Measurements from ENCODE around the gene MLEC. TPM values are rescaled to one million over a fixed set of nuclear protein-coding genes. Genes with fewer than 3 reads are reported as not detected.

The MLEC gene
- total RNA-seq, 2 donors from 2014 or later: 49.1 to 63.1 TPM

DNA sequence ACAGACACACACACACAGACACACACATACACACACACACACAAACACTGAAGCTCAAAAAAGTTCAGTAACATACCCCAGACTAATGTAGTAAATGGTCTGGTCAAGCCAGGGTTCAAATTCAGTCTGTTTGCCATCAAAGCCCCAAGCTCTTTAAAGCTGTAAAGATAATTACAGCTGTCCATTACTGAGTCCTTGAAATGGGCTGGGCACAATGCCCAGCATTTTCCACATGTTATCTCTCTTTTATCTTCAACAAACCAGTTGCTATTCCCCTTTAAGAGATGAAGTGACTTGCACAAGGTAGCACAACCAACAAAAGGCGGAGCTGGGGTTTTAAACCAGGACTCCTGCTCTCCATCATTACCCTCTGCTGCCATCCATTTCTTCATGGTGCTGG lies 15.7 kb downstream of the MLEC start:
- no peak for DNase-seq (ENCODE audit: low spot score)
- peaks cover 0 to 14% of the 10 kb centered on the region in 2 donors for H3K4me1 ChIP-seq (ENCODE audit: control insufficient read depth in 1 of 2, low read depth in 2 of 2)
- H3K27me3 ChIP-seq (replicated peaks; ENCODE audit: insufficient read depth): no peaks in the 10 kb centered on the region
- no peak overlapping the region for H3K27ac ChIP-seq
- H3K9me3 ChIP-seq: no peaks in the 10 kb centered on the region
- ATAC-seq (ENCODE audit: insufficient number of reproducible peaks, low FRiP score, low read depth): no peak
- H3K4me3 ChIP-seq: no peak overlapping the region
- TF ChIP-seq, protein P1, sequence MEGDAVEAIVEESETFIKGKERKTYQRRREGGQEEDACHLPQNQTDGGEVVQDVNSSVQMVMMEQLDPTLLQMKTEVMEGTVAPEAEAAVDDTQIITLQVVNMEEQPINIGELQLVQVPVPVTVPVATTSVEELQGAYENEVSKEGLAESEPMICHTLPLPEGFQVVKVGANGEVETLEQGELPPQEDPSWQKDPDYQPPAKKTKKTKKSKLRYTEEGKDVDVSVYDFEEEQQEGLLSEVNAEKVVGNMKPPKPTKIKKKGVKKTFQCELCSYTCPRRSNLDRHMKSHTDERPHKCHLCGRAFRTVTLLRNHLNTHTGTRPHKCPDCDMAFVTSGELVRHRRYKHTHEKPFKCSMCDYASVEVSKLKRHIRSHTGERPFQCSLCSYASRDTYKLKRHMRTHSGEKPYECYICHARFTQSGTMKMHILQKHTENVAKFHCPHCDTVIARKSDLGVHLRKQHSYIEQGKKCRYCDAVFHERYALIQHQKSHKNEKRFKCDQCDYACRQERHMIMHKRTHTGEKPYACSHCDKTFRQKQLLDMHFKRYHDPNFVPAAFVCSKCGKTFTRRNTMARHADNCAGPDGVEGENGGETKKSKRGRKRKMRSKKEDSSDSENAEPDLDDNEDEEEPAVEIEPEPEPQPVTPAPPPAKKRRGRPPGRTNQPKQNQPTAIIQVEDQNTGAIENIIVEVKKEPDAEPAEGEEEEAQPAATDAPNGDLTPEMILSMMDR (IDR thresholded peaks at IDR 0.05): no peak
- peaks cover 13% of the 10 kb centered on the region for H3K36me3 ChIP-seq

DNA sequence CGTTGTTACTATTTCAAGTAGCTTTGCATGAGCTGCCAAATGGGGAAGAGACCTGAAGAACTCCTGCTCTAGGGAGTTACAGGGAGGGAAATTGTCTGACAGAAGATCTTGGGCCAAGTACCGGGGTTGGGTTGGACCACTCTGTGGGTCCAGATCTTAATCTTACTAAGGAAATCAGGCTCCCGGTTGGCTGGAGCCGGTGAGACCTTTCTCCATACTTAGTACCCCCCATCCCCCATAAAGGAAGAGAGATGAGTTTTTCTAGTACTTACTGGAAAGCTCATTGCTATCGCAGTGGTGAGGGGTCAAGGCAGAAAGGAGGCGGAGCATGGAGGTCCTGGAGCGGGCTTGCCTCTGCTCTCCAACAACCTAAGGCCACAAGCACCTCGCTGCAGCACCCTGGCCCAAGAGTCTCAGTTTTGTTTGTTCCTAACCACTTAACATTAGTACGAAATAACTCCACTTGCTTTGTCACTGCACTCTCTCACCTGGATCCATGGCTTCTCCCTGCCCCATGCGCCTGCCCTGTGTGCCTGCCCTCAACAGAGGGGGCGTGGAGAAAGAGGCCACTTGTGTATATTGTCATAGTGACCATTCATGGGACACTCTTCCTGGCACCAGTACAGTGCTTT lies 16.5 kb downstream of the MLEC start:
- DNase-seq (ENCODE audit: low spot score): no peak
- TF ChIP-seq, protein P1 (IDR thresholded peaks at IDR 0.05): no peak
- Histone ChIP-seq H3K36me3 (peaks cover 6% of the 10 kb centered on the region), H3K4me3 (no peak overlapping the region), H3K27me3 (replicated peaks; ENCODE audit: insufficient read depth) (no peaks in the 10 kb centered on the region), H3K9me3 (no peaks in the 10 kb centered on the region), H3K27ac (no peak overlapping the region), H3K4me1 (ENCODE audit: control insufficient read depth in 1 of 2, low read depth in 2 of 2) (peaks cover 0 to 14% of the 10 kb centered on the region in 2 donors)
- ATAC-seq (ENCODE audit: insufficient number of reproducible peaks, low FRiP score, low read depth): no peak

DNA sequence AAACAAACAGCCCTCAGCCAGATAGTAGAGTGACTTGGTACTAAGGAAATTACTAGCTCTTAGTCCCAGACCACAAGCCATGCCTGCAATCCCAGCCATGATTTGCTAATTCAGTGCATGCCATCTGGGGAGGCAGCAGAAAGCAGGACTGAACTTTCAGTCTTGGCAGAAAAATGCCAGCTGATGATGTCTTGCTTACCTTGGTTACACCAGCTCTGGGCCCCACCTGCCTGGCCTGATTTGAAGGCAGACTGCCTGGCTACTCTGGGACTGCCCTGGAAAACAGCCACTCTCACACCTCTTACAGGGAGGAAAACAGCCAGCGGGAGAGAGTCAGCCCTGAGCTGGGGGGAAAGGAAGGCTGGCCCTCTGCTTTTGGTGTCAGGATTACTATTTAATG lies 18.7 kb downstream of the MLEC start:
- H3K4me1 ChIP-seq (ENCODE audit: control insufficient read depth in 1 of 2, low read depth in 2 of 2): peaks cover 4 to 13% of the 10 kb centered on the region in 2 donors
- no peak overlapping the region for H3K4me3 ChIP-seq
- TF ChIP-seq, protein P1 (IDR thresholded peaks at IDR 0.05): no peak
- DNase-seq (ENCODE audit: low spot score): no peak
- H3K9me3 ChIP-seq: no peaks in the 10 kb centered on the region
- peaks cover 6% of the 10 kb centered on the region for H3K36me3 ChIP-seq
- no peaks in the 10 kb centered on the region for H3K27me3 ChIP-seq (replicated peaks; ENCODE audit: insufficient read depth)
- ATAC-seq (ENCODE audit: insufficient number of reproducible peaks, low FRiP score, low read depth): no peak
- no peak overlapping the region for H3K27ac ChIP-seq

DNA sequence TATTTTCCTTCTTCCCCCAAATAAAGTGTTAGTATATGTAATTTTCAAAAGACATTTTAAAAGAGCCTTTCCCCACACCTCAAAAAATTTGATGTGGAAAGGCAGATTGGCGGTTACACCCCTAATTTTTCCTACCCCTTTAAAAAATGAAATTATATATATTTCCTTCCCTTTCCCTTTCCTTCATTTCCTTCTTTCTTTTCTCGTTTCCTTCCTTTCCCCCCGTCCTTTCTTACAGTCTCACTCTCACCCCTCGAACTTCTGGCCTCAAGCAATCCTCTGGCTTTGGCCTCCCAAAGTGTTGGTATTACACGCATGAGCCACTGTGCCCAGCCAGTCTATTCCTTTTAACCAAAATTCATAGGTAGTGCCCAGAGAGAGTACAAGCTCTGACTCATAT lies 19.1 kb downstream of the MLEC start:
- Histone ChIP-seq H3K9me3 (no peaks in the 10 kb centered on the region), H3K4me3 (no peak overlapping the region), H3K27me3 (replicated peaks; ENCODE audit: insufficient read depth) (no peaks in the 10 kb centered on the region), H3K4me1 (ENCODE audit: control insufficient read depth in 1 of 2, low read depth in 2 of 2) (peaks cover 4 to 12% of the 10 kb centered on the region in 2 donors), H3K36me3 (peaks cover 6% of the 10 kb centered on the region), H3K27ac (no peak overlapping the region)
- DNase-seq (ENCODE audit: low spot score): no peak
- ATAC-seq (ENCODE audit: insufficient number of reproducible peaks, low FRiP score, low read depth): no peak
- TF ChIP-seq, protein P1 (IDR thresholded peaks at IDR 0.05): no peak

DNA sequence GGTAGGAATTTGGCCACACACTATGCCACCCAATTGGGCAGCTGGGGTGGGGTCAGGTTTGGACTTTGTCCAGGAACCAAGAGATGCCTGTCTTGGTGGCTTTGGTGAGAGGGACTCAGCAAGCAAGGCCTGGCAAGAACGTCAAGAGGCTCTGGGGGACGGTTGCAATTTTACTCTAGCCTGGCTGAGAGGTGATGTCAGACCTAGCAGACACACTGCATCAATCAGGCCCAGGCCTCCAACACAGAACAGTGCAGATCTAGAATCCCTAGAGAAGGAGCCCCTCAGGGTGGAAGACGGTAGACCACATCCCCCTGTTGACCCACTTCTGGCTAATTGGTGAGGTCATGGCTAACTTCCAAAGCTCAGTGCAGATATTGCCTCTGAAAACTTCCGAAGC lies 21.7 kb downstream of the MLEC start:
- H3K9me3 ChIP-seq: no peaks in the 10 kb centered on the region
- H3K27ac ChIP-seq: no peak overlapping the region
- peaks cover 9 to 22% of the 10 kb centered on the region in 2 donors for H3K4me1 ChIP-seq (ENCODE audit: control insufficient read depth in 1 of 2, low read depth in 2 of 2)
- DNase-seq (ENCODE audit: low spot score) (no peak), ATAC-seq (ENCODE audit: insufficient number of reproducible peaks, low FRiP score, low read depth) (no peak)
- TF ChIP-seq, protein P1 (IDR thresholded peaks at IDR 0.05): no peak
- no peaks in the 10 kb centered on the region for H3K27me3 ChIP-seq (replicated peaks; ENCODE audit: insufficient read depth)
- H3K4me3 ChIP-seq: no peak overlapping the region
- H3K36me3 ChIP-seq: no peaks in the 10 kb centered on the region

Measured in thoracic aorta (tissue), 2 donors.